LNCAP (cell line): ENCODE data around the gene CDKL4.

Experiments
- TF ChIP-seq, protein P1 (sequence below): fragments of 450-650 bp; IDR thresholded peaks from 2 replicates; pipeline ENCODE4 v1.5.1; 2017; ENCODE audit warnings: mild to moderate bottlenecking

Gene CDKL4

DNA sequence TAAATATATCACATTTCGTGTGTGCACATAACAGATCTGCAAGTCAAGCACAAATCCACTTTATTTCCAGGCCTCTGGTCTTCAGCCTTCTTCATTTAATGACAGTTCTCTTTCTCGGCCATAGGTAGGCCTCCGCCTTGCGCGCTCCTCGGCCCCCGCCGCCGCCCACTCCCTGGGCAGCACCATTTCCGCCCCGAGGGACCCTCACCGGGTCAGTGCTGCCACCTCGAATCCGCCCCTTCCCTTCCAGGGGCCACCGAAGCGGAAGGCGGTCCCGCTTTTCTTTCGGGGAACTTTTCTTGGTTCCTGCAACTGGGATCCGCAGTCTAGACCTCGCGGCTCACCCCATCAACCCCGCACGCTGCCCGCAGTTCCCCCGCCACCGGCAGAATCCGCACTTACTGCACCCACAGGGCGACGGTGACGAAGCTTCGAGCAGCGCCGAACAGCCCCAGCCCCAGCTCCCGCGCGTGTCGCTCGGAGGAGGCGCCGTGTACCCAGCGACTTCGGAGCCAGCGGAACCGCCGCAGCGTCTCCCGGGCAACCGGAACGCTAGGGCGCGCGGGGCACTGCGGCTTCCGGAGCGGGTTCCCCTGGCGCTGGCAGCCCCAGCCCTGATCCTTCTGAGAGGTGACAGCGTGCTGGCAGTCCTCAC is at the start of gene CDKL4:
Gene CDKL4 (minus strand): TSS at position 502 of the 655 bp plus-strand sequence.
- TF ChIP-seq, protein P1, sequence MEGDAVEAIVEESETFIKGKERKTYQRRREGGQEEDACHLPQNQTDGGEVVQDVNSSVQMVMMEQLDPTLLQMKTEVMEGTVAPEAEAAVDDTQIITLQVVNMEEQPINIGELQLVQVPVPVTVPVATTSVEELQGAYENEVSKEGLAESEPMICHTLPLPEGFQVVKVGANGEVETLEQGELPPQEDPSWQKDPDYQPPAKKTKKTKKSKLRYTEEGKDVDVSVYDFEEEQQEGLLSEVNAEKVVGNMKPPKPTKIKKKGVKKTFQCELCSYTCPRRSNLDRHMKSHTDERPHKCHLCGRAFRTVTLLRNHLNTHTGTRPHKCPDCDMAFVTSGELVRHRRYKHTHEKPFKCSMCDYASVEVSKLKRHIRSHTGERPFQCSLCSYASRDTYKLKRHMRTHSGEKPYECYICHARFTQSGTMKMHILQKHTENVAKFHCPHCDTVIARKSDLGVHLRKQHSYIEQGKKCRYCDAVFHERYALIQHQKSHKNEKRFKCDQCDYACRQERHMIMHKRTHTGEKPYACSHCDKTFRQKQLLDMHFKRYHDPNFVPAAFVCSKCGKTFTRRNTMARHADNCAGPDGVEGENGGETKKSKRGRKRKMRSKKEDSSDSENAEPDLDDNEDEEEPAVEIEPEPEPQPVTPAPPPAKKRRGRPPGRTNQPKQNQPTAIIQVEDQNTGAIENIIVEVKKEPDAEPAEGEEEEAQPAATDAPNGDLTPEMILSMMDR, result no peak

DNA sequence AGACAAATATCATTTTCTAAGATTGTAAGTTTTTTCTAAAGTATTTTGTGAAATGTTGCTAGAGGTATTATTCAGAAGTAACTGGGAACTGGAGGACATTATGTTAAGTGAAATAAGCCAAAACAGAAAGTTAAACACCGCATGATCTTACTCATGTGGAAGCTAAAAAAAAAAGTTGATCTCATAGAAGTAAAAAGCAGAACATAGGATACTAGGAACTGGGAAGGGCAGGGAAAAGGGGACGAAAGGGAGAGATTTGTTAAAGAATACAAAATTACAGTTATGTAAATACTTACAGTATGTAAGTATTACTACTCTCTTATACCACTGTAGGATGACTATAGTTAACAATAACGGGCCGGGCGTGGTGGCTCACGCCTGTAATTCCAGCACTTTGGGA is 46.7 kb upstream of the CDKL4 start:
- TF ChIP-seq, protein P1, result no peak

DNA sequence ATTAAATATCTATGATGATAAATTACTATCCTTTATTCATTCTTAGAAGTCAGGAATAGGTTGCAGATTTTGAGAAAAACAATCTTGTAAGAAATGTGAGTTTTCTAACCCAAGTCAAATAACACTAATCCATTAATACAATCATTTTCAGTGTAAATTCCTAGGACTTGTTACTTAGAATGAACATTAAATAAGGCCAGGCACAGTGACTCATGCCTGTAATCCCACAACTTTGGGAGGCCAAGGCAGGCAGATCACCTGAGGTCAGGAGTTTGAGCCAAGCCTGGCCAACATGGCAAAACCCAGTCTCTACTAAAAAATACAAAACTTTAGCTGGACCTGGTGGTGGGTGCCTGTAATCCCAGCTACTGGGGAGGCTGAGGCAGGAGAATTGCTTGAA is 45.8 kb upstream of the CDKL4 start:
- TF ChIP-seq, protein P1, result no peak

DNA sequence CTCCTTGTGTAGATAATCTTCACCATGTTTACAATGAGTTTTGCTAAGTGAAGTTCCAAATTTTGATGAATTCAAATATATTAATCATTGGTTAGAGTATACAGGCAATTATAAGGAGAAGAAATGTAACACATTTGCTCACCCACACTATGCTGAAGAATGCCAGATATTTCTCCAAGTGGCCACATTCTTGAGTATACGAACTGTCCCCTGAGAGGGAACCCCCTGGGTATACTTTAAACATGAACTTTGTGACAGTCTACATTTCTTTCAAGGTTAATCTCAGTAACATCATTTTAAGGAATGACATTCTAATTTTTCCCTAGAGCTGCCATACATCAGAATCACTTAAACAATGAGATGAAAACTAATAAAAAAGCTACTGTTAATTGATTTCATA is 39.8 kb upstream of the CDKL4 start:
- TF ChIP-seq, protein P1, result no peak

DNA sequence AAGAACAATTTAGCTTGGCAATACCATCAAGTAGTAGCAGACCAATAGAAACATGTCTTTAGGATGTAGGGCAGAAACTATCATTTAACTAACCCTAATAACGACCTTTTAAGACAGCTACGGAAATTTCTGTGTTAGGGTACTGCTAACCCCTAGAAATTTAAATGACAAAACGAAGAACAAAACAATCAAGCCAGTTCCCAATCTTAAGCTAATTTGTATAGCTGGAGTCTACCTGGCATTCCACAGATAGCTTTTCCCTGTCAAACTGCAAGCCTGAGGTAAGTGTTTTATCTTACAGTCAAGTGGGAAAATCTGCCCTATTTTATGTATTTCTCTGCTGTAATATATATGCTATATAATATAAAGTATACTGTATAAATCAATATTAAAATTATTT is 37.6 kb upstream of the CDKL4 start:
- TF ChIP-seq, protein P1, result no peak

DNA sequence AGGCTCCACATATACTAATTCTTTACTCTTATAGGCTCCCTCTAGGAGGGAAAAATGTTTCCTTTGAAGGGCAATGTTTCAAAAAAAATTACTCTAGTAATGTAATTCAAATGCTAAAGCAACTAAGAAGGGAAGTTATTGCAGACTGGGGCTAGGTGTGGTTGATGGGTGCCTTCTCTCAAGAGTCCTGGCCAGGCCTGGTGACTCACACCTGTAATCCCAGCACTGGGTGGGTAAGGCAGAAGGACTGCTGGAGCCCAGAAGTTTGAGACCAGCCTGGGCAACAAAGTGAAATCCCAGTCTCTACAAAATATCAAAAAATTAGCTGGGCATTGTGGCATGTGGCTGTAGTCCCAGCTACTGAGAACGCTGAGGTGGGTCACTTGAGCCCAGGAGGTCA is 31.2 kb upstream of the CDKL4 start:
- TF ChIP-seq, protein P1, result no peak

DNA sequence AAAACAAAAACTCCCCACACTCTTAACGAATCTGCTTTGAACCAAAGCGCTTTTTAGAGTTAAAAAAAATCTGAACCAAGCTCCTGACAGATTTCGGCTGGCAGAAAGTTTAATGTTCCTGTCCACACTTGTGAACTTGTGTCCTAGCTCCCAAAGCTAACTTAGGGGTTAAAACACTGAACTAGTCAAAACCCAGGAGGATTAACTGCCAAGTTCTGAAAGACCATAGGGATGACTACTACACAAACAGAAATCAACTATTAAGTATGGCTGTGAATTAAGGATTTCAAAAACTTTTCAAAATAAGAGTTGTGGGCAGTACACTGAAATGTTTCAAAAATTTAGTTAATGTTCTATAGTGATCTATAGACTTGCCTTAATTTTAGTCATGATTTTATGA is 26.2 kb upstream of the CDKL4 start:
- TF ChIP-seq, protein P1, result no peak

DNA sequence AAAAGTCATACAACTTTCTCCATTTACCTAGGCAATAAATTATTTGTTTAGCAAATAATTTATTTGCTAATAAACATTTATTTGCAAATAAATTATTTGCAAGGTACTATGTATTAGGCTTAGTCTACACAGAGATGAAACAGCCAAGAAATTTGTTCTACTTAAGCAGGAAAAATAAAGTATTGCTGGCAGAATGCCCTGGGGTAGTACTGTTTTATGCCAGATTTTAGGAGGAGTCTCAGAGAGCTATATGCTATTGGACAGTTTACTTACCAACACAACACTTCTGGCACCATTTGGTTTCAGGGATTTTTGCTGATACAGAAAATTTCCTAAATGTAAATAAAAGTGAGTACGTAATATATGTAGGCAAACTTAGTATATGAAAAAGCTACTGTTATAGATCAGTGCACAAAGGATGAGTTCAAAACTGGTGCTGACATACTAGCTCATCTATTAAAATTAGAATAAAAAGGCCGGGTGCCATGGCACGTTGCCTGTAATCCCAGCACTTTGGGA is 23.2 kb upstream of the CDKL4 start:
- TF ChIP-seq, protein P1, result no peak
